ENCODE data around the gene NFIA.

GRCh38 chr1:61450454-61450853 is 368.1 kb downstream of the NFIA start:
- TF ChIP-seq POLR2AphosphoS5 (IDR thresholded peaks at IDR 0.05; ENCODE audit: low read depth, low read length) = no peak
- no peak for TF ChIP-seq POLR2A (IDR thresholded peaks at IDR 0.05; ENCODE audit: low read depth, low read length)
- no peak for TF ChIP-seq TAF1 (IDR thresholded peaks at IDR 0.05; ENCODE audit: borderline replicate concordance, low read depth, low read length)

Measured in GM12892 (cell line).